HEK293 (cell line): ENCODE results near the gene RCOR3.

Experiments
- CTCF ChIA-PET: fragments of 350-600 bp; formaldehyde crosslinking; extraction: SDS; loops from one replicate; lab custom pipeline; 2021; ENCODE audit warnings: antibody characterized with exemption; lab: Yijun Ruan, JAX
- POLR2A ChIA-PET: fragments of 300-600 bp; formaldehyde crosslinking; extraction: SDS; loops from one replicate; lab custom pipeline; 2020; ENCODE audit warnings: antibody characterized with exemption, inconsistent platforms; lab: Yijun Ruan, JAX
- H3K27ac ChIP-seq: fragments of 200-500 bp; sonication (Bioruptor generic); 2 replicates; pipeline ENCODE4 v1.5.1; 2014; ENCODE audit warnings: low read depth, low read length, control low read depth, inconsistent platforms; ENCODE audit errors: extremely low read depth
- H3K36me3 ChIP-seq, 2 experiments: fragments of 200-500 bp in 1 of 2; sonication (Bioruptor generic) in 1 of 2; 1 replicate in 1 of 2; 2 replicates in 1 of 2; pipeline ENCODE4 v1.5.1; 2014 to 2017; ENCODE audit warnings: inconsistent platforms in 2 of 2, low read length in 2 of 2; ENCODE audit not compliant: control insufficient read depth in 2 of 2, insufficient read depth in 1 of 2
- H3K4me1 ChIP-seq: fragments of 200-500 bp; sonication (Bioruptor generic); 2 replicates; pipeline ENCODE4 v1.5.1; 2014; ENCODE audit warnings: mild to moderate bottlenecking, low read length, inconsistent platforms; ENCODE audit not compliant: control insufficient read depth, insufficient read depth
- H3K4me3 ChIP-seq: 2 replicates; pipeline ENCODE4 v1.5.1; 2011; ENCODE audit warnings: low read depth, mild to moderate bottlenecking, control low read depth, low read length, moderate library complexity
- H3K9me3 ChIP-seq: fragments of 200-500 bp; sonication (Bioruptor generic); 2 replicates; pipeline ENCODE4 v1.5.1; 2014; ENCODE audit warnings: low read depth, low read length, inconsistent platforms; ENCODE audit not compliant: control insufficient read depth, insufficient read depth
- AEBP2 ChIP-seq: fragments of 450-650 bp; formaldehyde crosslinking; IDR thresholded peaks from 2 replicates; pipeline ENCODE4 v1.5.1; 2016; ENCODE audit warnings: missing biosample characterization, missing genetic modification characterization, borderline replicate concordance
- FEZF1 ChIP-seq: fragments of 450-650 bp; formaldehyde crosslinking; IDR thresholded peaks from 2 replicates; pipeline ENCODE4 v1.5.1; 2016; ENCODE audit warnings: missing biosample characterization, missing genetic modification characterization
- GLIS2 ChIP-seq: fragments of 450-650 bp; formaldehyde crosslinking; IDR thresholded peaks from 2 replicates; pipeline ENCODE4 v1.5.1; 2016; ENCODE audit warnings: missing biosample characterization, missing genetic modification characterization
- HOXA7 ChIP-seq: sonication (generic); formaldehyde crosslinking; IDR thresholded peaks from 2 replicates; pipeline ENCODE4 v1.8.1; 2022; ENCODE audit warnings: missing genetic modification reagents, borderline replicate concordance
- SP7 ChIP-seq: fragments of 450-650 bp; formaldehyde crosslinking; IDR thresholded peaks from 2 replicates; pipeline ENCODE4 v1.5.1; 2016; ENCODE audit warnings: missing biosample characterization, missing genetic modification characterization
- YY1 ChIP-seq: fragments of 450-650 bp; formaldehyde crosslinking; IDR thresholded peaks from 2 replicates; pipeline ENCODE4 v1.5.1; 2018; ENCODE audit warnings: missing biosample characterization, missing genetic modification characterization
- ZNF138 ChIP-seq: fragments of 450-650 bp; formaldehyde crosslinking; IDR thresholded peaks from 2 replicates; pipeline ENCODE4 v1.5.1; 2016; ENCODE audit warnings: missing biosample characterization, missing genetic modification characterization, borderline replicate concordance
- ZNF157 ChIP-seq: fragments of 450-650 bp; formaldehyde crosslinking; IDR thresholded peaks from 2 replicates; pipeline ENCODE4 v1.5.1; 2016; ENCODE audit warnings: missing biosample characterization, missing genetic modification characterization
- ZNF175 ChIP-seq: fragments of 450-650 bp; formaldehyde crosslinking; IDR thresholded peaks from 2 replicates; pipeline ENCODE4 v1.5.1; 2016; ENCODE audit warnings: missing biosample characterization, missing genetic modification characterization
- ZNF391 ChIP-seq: fragments of 450-650 bp; formaldehyde crosslinking; IDR thresholded peaks from 2 replicates; pipeline ENCODE4 v1.5.1; 2016; ENCODE audit warnings: low read depth, missing biosample characterization, missing genetic modification characterization, borderline replicate concordance
- ZNF488 ChIP-seq: fragments of 450-650 bp; formaldehyde crosslinking; IDR thresholded peaks from 2 replicates; pipeline ENCODE4 v1.5.1; 2016; ENCODE audit warnings: missing biosample characterization, missing genetic modification characterization
- ZNF521 ChIP-seq: fragments of 450-650 bp; formaldehyde crosslinking; IDR thresholded peaks from 2 replicates; pipeline ENCODE4 v1.5.1; 2017; ENCODE audit warnings: missing biosample characterization, mild to moderate bottlenecking, missing genetic modification characterization
- ZNF558 ChIP-seq: fragments of 450-650 bp; formaldehyde crosslinking; IDR thresholded peaks from 2 replicates; pipeline ENCODE4 v1.5.1; 2016; ENCODE audit warnings: missing biosample characterization, missing genetic modification characterization
- ZNF692 ChIP-seq: fragments of 450-650 bp; formaldehyde crosslinking; IDR thresholded peaks from 2 replicates; pipeline ENCODE4 v1.5.1; 2016; ENCODE audit warnings: missing biosample characterization, missing genetic modification characterization
- ZNF704 ChIP-seq: fragments of 450-650 bp; formaldehyde crosslinking; IDR thresholded peaks from 2 replicates; pipeline ENCODE4 v1.5.1; 2016; ENCODE audit warnings: missing biosample characterization, missing genetic modification characterization
- ZNF776 ChIP-seq: fragments of 450-650 bp; formaldehyde crosslinking; IDR thresholded peaks from 2 replicates; pipeline ENCODE4 v1.5.0; 2017; ENCODE audit warnings: missing biosample characterization, missing genetic modification characterization, borderline replicate concordance
- ZSCAN16 ChIP-seq: fragments of 450-650 bp; formaldehyde crosslinking; IDR thresholded peaks from 2 replicates; pipeline ENCODE4 v1.5.1; 2016; ENCODE audit warnings: missing biosample characterization, missing genetic modification characterization

The RCOR3 gene

GRCh38 chr1:211258756-211259637 lies at the start of gene RCOR3 (continued):
- peak; percentile 58; the same call in 1 of the 2 replicates for TF ChIP-seq ZNF488 (tag by site-specific recombination)

- ChIA-PET CTCF (interaction anchor here (0.7 kb wide), 1 partner anchor 1148 kb away, joined by 3 read pairs; no protein-coding TSS in a partner anchor), POLR2A (no interaction called here)
- no peaks in the 10 kb centered on the region for H3K9me3 ChIP-seq
- no peak overlapping the region for H3K4me3 ChIP-seq
- H3K4me1 ChIP-seq = no peaks in the 10 kb centered on the region
- H3K36me3 ChIP-seq = no peaks in the 10 kb centered on the region
- TF ChIP-seq ZSCAN16 (no peak), ZNF776 (tag by site-specific recombination) (no peak), ZNF157 (no peak), ZNF175 (tag by site-specific recombination) (no peak), YY1 (tag by site-specific recombination) (no peak), AEBP2 (tag by site-specific recombination) (no peak), ZNF138 (tag by site-specific recombination) (no peak)
- no peak overlapping the region for H3K27ac ChIP-seq
Measured at GRCh38 chr1:211210052-211210451, 49.1 kb upstream of the RCOR3 start.

GRCh38 chr1:211210965-211211364 lies 48.2 kb upstream of the RCOR3 start:
- H3K27ac ChIP-seq = no peak overlapping the region
- ChIA-PET CTCF (no interaction called here), POLR2A (no interaction called here)
- H3K36me3 ChIP-seq = no peaks in the 10 kb centered on the region
- TF ChIP-seq ZNF391 (tag by site-specific recombination) (no peak), FEZF1 (tag by site-specific recombination) (no peak), ZNF692 (tag by site-specific recombination) (no peak), ZNF704 (tag by site-specific recombination) (no peak), ZNF521 (tag by site-specific recombination) (no peak), GLIS2 (no peak)
- H3K9me3 ChIP-seq = no peaks in the 10 kb centered on the region
- H3K4me3 ChIP-seq = no peak overlapping the region
- H3K4me1 ChIP-seq = no peaks in the 10 kb centered on the region

GRCh38 chr1:211213702-211214101 lies 45.5 kb upstream of the RCOR3 start:
- TF ChIP-seq SP7 (tag by site-specific recombination) (no peak), HOXA7 (CRISPR knock-in tag) (no peak), FEZF1 (tag by site-specific recombination) (no peak), ZNF558 (peak; percentile 95)
- H3K27ac ChIP-seq = no peak overlapping the region
- ChIA-PET CTCF (interaction anchor here (0.6 kb wide), 1 partner anchor 767 kb away, joined by 3 read pairs; no protein-coding TSS in a partner anchor), POLR2A (no interaction called here)
- H3K4me3 ChIP-seq = no peak overlapping the region
- H3K4me1 ChIP-seq = no peaks in the 10 kb centered on the region
- H3K9me3 ChIP-seq = no peaks in the 10 kb centered on the region
- no peaks in the 10 kb centered on the region for H3K36me3 ChIP-seq
